ENCODE data around the gene WNT4. TPM values are rescaled to one million over a fixed set of nuclear protein-coding genes. Genes with fewer than 3 reads are reported as not detected.

WNT4 gene
- polyA plus RNA-seq, 12 donors = 0.99 to 8.5 (median 5.1) TPM; not detected in 2

DNA sequence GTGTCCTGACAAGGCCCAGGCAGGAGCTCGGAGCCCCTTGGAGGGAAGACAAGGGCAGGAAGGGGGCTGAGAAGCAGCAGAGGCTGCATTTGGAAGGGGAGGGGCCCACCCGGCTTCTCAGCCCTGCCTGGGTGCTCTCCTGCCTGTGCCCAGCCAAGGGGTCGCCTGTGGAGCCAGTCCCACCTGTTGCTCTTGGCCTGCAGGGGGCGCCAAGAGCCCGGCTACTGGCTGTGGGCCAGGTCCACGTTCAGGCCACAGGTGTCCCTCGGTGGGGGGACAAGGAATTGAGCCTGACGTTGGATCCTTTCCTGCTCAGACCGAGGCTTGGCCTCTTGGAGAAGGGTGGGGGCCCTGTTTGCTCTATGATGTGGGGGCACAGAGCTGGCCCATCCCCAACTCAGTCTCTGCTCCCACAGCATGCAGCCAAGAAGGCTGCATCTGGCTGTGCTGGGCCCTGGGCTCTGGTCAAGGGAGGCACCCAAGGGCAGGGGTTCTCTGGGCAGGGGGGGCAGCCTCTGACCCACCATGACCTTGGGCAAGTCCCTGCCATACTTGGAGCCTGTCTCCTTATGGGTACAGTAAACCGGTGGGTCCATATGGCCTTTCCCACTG, 10.9 kb downstream of the WNT4 start:
- DNase-seq = no peak

DNA sequence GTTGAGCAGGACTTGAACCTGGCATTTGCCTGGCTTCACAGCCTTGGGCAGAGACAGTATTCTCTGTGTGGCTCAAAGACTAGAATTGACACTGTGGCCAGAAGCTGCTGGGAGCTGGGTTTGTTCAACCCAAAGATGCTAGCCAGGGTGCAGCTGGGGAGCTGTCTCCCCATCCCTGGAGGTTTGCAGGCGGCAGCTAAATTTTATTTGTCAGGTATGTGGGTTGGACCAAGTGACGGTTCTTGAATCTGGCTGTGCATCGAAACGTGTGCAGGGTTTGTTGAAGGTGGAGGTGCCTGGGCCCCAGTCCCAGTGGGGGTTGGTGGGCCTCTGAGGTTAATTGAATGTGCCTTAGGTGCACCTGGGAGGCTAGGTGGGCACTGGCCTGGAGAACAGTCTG, 11.8 kb downstream of the WNT4 start:
- no peak for DNase-seq

DNA sequence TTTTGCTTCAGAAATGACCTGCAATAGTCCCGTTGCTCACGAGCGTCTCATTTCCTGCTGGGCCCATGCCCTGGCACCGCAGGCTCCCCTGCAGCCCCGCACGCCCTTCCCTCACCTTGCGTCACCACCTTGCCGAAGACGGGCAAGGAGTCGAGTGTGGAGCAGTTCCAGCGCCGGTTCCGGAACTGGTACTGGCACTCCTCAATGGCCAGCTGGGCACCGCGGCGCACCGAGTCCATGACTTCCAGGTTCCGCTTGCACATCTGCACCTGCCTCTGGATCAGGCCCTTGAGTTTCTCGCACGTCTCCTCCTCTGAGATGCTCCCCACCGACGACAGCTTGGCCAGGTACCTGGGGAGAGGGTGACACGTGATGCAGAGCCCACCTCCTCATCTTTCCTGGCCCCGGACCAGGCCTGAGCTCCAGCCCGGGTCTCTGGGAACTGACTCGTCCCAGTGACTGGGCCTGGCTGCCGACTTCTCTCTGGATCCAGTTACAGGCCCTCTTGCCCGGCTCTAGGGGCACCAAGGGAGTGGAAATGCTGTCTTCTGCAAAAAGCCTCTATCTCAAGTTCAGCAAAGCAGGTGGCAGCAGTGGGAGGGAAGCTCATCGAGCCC, 13.3 kb downstream of the WNT4 start:
- no peak for DNase-seq

DNA sequence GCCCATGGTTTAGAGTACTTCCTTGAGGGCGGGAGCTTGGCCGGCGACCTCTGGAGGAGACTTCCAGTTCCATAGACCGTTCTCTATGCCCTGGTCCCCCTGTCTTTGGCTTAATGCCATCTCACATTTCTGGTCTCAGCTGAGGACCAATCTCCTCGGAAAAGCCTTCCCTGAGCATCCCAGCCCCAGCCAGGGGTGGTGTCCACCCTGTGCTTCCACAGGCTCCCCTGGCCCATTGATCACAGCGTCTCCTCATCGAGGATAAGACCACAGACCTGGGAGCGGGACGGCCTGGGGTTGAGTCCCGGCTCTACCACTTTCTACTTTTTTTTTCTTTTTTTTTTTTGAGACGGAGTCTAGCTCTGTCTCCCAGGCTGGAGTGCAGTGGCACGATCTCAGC, 14.5 kb downstream of the WNT4 start:
- DNase-seq = no peak

DNA sequence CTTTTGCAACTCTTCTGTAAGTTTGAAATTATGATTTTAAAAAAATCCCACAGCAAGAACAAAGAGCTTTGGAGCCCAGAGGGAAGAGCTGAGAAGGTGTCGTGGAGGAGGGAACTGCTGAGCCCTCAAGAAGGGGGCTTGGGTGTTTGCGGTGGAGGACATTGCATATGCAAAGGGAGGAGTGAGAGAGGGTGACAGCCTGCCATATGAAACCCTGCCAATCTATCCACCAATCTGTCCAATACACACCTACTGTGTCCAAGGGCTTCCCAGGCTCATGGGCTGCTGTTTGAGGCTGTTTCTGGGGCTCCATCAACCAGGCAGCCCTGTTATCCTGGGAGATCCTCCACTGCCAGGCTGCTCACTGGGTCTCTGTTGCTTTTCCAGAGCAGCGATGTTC, 15.2 kb downstream of the WNT4 start:
- no peak for DNase-seq

DNA sequence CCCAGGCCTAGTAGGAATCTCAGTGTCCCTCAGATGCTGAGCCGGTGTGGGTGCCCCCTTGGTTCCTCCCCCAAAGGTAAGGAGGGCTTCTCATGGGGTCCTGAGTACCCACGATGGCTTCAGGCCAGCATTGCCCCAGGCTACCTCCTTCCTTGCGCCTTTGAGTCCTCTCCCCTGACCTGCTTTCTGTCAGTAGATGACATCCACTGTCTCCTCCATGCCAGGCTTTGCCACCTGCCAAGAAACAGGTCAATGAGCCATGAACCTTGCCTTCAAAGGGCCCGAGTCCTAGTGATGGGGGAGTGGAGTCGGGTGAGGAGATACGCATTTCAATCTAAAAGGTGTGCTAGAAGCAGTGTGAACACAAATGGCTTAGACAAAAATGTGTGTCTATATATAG, 15.6 kb downstream of the WNT4 start:
- DNase-seq = no peak

DNA sequence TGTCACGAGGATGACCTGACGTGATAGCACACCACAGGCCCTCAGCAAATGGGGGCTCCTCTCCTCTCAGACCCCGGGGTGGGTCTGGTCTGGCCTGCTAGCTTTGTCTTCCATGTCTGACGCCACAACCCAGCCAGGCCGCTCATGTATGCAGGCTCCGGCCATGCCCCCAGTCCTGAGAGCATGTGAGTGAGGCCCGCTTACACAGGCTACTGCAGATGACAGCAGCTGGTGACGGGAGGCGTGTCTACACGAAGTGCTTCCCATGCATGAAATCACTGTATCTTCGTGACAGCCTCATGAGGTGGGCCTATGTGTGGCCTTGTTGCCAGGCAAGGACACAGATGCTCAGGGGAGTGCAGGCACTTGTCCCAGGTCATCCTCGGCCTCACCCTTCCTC, 16.4 kb downstream of the WNT4 start:
- DNase-seq = no peak

DNA sequence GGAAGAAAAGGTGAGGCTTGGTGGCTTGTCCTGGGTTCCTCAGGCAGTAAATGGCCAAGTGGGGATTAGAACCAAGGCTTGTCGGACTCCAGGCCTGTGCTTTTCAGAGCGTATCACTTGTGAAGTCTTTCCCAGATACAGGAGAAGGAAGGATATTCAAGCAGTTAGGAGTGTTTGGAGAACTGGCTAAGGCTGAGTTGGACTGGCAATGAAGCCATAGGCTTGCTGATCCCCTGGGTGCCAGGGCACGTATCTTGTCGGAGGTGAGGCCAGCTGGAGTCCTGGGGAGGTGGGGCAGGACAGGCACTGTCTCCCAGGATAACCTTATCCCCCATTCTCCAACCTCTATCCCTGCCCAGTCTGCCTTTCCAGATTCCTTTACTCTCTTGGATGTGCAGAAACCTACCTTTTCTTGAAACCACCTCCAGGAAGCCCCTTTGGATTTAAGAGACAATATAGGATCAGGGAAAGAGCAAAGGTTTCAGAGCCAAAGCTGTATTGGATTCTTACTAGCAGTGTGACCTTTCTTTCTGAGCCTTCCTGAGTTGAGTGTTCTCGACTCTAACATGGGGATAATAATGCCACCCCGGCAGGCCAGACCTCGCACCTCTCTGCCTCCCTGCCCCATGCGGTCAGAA, 18.2 kb downstream of the WNT4 start:
- no peak for DNase-seq

DNA sequence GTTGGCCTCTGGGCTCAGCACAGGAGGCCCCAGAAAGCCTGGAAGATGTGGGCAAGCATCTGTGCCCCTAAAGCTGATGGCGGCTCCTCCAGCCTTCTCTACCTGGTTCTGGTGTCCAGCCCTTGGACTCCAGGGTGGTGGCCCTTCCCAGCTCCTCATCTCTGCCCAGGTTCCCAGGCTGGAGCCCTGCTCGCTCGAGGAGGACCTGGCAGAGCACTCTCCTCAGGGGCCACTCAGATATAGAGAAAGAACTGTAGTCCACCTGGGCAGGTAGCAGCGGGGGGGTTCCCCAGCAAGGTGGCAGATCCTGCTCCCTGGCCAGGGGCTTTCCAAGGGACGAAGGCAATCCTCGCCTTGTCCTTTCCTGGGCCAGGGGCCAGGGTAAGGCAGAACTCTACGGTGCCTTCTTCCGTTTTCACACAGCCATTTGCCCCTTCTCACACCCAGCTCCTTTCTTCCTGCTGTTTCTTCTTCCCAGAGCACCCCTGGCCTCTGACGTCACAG, 18.9 kb downstream of the WNT4 start:
- no peak for DNase-seq

DNA sequence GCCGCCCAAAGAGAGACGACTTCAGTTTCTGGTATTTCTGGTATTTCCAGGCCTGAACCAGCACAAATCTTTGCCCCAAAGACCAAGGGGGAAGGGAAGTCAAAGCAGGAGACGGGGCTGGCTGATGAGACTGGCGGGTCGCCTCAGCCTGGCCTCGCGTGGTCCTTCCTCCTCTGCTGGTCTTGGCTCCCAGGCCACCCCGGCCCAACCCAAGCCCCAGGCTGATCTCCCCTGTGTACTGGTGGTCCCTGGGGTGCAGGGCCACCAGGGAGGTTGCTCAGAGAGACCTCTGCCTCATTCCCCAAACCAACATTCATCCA, 19.9 kb downstream of the WNT4 start:
- no peak for DNase-seq

DNA sequence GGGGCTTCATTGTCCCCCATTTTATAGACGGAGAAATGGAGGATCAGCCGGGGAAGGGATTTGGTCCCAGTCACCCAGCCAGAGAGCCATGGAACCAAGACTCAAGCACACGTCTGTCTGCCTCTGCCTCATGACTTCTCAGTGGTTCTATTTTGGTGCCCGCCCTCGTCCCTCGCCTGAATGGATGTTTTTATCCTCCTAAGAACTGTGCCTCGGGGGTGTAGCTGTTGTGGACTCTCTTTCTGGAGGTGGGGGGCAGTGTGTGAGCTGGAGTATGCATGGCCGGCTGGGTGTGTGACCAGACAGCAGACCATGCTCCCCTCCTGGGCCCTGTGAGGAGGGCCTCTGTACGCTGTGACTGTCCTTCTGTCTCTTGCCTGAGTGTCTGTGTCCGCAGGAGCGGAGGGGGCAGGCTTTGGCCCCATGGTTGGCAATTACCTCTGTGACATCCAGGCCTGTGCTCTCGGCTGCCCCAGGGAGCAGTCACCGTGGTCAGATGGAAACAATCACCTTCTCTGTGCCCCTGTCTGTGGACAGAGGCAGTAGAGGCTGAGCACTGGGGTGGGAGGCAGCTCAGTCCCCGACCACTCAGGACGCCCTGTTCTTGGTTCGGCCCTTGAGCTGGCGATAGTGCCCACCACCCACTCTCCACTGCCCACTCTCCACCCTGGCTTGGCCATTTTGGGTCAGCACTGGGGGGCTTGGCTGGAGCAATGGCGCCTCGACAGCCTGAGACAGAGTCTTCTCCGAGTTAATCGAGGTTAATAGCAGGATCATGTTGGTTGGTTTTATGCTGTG, 20.4 kb downstream of the WNT4 start:
- no peak for DNase-seq

DNA sequence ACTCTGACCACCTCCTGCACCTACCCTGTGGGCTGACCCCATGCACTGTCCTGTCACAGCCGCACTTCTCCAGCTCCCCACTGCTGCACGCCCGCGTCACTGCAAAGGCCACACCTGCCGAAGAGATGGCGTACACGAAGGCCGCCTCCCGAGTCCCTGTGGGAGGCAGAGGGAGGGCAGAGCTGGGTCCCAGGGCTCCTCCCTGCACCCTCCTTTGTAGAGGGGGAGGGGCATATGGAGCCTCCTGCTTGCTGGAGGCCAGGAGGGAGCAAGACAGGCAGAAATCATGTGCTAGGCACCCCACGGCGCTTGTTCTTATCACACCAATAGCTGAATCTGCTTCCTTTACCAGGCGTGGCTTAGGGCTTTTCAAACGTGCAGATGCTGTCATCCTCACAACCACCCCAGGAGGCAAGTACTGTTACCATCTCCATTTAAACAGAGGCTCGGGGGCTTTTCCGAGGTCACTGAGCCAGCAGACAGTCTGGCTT, 21.4 kb downstream of the WNT4 start:
- DNase-seq = no peak

DNA sequence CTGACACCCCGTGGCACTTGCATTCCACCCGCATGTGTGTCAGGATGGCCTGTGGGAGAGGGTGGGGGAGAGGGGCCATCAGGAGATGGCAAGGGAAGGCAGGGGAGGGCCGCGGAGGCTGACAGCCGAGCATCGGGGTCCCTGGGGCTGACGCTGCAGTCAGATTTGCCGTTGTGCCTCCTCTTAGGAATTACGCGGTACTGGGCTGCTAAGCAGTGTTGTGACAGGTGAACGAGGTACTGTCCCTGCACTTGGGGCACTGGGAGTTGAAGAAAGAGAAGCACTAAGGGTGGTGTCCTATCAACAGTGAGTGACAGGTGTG, 22.5 kb downstream of the WNT4 start:
- no peak for DNase-seq

DNA sequence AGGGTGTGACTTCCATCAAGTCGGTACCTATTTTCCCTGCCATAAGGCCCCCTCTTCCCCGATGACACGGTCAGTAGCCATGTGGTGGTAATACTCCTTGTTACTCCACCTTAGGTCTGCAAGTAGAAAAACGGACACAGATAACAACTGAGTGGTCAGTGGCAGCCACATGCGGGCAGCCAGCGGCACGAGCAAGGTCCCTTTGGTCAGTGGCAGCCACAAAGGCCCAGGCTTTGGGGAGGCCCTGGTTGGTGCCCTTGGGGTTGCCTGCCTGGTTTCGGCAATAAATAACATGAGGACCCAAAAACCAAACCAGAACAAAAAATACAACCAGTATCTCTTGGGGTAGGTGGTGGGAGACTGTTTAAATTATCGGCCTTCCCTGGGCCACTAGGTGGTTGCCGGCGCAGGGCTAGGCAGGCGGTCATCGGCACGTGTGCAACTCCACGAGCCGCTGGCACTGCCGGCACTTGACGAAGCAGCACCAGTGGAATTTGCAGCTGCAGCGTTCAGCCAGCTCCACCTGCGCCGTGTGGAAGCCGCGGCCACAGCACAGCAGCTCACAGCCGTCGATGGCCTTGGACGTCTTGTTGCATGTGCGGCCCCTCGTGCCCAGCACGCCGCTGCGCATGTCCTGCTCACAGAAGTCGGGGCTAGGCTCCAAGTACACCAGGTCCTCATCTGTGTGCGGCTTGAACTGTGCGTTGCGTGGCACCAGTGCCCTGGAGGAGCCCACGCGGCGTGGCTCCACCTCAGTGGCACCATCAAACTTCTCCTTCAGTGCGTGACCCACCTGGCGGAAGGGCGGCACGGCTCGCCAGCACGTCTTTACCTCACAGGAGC, 23.1 kb downstream of the WNT4 start:
- DNase-seq = no peak

DNA sequence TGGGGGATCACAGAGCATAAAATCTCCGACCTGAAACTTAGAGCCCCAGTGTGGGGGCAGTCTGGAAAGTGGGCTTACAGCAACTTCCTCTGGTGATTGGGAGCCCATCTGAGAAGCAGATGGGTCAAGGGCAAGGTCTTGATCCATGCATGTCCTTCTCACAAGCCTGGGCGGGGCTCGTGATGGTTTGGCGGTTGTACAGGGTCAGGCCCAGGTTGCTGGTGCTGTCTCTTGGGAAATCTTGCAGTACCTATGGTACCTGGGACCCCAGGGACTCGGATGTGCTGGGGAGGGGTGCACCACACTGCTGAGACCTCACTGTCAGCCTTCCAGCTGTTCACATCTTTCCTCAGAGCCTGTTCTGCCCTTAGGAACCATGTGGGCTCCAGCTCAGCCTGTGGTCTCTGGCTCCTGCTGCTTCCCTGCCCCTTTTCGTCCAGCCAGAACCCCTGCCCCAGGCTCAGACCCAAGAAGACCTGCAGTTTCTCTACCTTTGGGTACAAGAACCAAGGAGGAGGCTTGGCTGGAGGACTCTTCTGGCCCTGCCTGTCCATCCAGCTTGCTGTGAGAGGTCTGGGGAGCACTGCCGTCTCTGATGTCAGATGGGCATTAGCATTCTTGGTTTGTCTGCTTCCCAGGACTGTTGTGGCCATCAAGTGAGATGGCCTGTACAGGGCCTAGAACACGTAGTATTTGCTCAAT, 24.5 kb downstream of the WNT4 start:
- no peak for DNase-seq

DNA sequence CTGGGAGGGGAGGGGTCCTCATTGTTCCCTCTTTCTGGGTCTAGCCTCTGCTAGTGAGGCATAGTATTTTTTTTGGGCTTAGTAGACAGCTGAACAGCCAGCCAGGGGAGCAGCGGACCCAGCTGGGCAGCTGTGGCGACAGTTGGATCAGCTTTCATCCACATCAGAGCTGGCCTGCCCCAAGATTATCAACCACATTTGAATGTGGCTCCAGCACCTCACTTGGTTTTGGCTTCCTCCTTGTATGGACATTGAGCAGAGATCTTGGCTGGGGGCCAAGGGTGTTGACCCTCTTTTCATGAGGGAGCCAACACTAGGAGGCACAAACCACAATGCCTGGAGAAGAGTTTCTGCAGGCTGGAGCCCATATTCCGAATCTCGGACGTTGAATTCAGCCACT, 25.0 kb downstream of the WNT4 start:
- DNase-seq = no peak

DNA sequence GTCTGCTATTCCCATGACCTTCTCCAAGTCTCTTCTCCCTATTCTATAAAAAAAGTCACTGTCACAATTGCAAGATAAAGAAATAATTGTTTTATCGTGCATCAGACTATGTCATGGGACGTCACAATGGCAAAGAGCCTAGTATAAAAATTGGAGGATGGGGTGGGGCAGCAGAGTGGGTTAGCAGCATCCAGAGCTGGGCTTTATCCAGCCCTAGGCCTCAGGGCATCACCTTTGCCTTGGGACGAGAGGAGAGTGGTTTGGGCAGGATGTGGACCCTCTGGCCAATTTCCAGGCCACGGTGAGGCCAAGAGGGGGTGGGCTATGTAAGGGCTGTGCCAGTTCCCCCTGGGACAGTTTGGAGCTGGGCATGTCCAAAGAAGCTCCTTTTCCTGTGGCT, 25.7 kb downstream of the WNT4 start:
- DNase-seq = no peak

DNA sequence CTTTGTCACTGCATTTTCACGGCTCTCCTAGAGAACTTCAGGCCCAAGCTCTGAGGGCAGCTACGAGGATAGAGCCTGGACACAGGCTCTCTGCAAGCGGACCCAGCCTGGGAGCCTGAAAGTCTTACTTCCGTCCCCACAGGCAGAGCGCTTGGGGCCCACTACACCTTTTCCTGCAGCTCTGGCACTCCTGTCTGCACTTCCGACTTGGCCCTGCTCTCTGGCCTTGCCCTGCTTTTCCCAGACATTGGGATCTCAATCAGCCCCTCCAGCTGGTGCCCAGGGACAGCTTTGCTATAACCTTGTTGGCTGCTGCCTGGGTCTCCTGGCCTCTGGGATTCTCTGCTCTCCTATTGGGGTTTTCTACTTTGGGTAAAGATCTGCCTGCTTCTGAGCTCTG, 27.6 kb downstream of the WNT4 start:
- no peak for DNase-seq

DNA sequence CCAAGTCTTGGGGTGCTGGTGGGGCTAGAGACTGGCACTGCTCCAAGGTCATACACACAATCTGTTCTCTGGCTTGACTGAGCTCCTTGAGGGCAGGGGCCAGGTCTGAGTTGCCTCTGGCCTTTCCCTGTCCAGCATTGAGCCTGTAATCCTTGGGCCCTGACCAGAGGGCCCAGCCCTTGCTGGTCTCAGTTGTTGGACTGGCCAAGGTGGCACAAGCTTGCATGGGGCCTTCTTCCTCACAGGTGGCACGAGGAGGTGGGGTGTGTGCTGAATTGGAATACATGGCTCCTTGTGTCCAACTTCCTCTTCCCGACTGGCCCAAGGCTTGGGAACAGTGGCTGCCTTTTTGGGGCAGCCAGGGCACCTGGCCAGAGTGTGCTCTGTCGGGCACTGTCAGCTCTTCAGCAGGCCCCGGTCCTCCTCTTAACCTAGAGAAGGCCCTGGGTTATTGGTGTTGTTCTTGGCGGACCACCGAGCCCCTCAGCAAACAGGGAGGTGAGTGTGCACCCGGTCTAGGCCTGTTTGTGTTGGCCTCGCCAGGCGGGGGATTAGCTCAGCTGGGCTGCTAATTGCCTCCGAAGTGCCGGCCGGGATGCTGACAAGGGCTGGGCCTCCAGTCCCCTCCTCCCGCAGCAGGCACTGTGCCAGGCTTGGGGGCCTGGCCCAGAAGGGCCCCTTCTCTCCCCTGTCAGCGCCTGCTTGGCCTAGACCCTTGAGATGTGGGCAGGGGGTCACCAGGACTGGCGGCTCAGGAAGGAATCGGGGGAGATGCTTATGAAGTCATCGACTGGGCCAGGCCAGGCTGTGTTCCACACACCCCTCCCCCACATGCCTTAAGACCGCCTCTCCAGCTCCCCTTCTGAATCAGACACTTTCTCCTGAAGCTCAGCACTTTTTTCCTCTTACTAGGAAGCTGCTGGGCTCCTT, 28.5 kb downstream of the WNT4 start:
- DNase-seq = no peak

DNA sequence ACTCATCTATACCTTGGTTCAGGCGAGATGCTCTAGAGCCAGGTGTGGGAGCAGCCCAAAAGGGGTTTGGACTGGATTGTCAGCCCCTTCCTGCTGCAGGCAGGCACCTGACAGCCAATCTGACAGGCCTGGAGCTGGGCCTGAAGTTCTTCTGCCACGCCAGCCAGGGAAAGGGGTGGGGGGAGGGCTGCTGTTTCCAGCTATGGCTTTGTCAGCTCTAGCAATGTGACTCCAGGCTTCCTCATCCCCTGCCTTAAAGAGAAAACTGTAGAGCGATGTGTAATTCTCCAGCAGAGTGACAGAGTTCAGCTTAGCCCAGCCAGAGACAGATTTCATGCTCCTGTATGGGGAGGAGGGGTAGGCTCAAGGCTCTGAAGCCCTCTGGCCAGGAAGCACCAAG, 30.3 kb downstream of the WNT4 start:
- no peak for DNase-seq

Measured in muscle of arm (tissue), 12 donors.